Right lobe of liver (tissue), 4 donors: ENCODE results near the gene BEND3.

Experiments
- POLR2A ChIP-seq: fragments of 450-650 bp; IDR thresholded peaks from one replicate; pipeline ENCODE4 v1.6.1; 2017; ENCODE audit warnings: antibody characterized with exemption, mild to moderate bottlenecking
- TF ChIP-seq, protein P1 (sequence below), 4 donors: fragments of 200-600 bp in 3 of 4; fragments of 450-650 bp in 1 of 4; IDR thresholded peaks; one replicate each; pipeline versions ENCODE4 v1.5.1 to v1.8.0; 2016 to 2022; ENCODE audit warnings: antibody characterized with exemption in 4 of 4, mild to moderate bottlenecking in 2 of 4
- donor health status: DM: no; HTN: no; CAD: no.
- donor health status: DM: no; HTN: no; CAD: no.
- donor health status: DM: no; HTN: yes; CAD: no.

DNA sequence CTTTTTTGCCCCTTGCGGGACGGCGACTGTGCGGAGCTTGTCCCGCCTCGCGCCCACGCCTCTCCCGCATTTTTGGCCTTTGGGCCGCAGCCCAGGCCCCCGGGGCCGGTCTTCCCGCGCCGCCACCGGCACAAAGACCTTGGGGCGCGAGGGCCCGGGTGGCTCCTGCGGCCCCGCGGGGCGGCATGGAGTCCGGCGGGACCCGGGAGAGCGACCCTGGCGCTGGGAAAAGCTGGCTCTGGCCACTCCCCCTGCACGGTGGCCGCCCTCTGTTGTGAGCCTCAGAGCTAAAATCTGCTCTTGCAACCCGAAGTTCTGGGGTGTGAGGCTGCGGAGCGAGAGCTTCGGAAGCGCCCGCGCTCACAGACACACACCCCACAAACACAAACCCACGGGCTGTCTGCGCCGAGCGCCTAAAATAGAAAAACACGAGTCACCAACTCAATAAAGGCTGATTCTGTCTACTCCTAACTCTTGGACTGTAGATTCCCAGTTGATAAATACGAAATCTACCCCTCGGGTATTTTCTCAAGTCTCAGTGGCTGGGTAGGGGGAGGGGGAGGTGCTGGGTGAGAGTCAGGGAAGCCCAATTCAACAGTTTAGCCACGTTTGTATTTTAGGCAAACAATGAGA, 496 bp upstream of the BEND3 start:
- TF ChIP-seq, protein P1, sequence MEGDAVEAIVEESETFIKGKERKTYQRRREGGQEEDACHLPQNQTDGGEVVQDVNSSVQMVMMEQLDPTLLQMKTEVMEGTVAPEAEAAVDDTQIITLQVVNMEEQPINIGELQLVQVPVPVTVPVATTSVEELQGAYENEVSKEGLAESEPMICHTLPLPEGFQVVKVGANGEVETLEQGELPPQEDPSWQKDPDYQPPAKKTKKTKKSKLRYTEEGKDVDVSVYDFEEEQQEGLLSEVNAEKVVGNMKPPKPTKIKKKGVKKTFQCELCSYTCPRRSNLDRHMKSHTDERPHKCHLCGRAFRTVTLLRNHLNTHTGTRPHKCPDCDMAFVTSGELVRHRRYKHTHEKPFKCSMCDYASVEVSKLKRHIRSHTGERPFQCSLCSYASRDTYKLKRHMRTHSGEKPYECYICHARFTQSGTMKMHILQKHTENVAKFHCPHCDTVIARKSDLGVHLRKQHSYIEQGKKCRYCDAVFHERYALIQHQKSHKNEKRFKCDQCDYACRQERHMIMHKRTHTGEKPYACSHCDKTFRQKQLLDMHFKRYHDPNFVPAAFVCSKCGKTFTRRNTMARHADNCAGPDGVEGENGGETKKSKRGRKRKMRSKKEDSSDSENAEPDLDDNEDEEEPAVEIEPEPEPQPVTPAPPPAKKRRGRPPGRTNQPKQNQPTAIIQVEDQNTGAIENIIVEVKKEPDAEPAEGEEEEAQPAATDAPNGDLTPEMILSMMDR (IDR thresholded peaks at IDR 0.05): no peak
- TF ChIP-seq POLR2A: peak; percentile 8
